T follicular helper cell (primary cell): Measurements from ENCODE around the gene ACSF3.
"Not testable (repeated sequence)": the region's sequence is repeated elsewhere in the genome, so short reads cannot be mapped to it uniquely, and the experiment has no call there.

Experiments
- DNase-seq: peaks from one replicate; pipeline ENCODE4 v3.0.0-alpha.2; 2020; ENCODE audit warnings: low read depth

Gene ACSF3

GRCh38 chr16:89073346-89074071, 20.1 kb upstream of the ACSF3 start:
- no peak for DNase-seq

- DNase-seq = not testable (repeated sequence)
Measured at GRCh38 chr16:89074072-89074674, 19.5 kb upstream of the ACSF3 start.

GRCh38 chr16:89074803-89075688, 18.6 kb upstream of the ACSF3 start:
- DNase-seq = no peak

GRCh38 chr16:89076159-89076558, 17.5 kb upstream of the ACSF3 start:
- DNase-seq = no peak

GRCh38 chr16:89077076-89077475, 16.6 kb upstream of the ACSF3 start:
- no peak for DNase-seq

GRCh38 chr16:89078172-89078571, 15.5 kb upstream of the ACSF3 start:
- DNase-seq = no peak

GRCh38 chr16:89079434-89079980, 14.1 kb upstream of the ACSF3 start:
- DNase-seq = no peak

GRCh38 chr16:89080196-89080853, 13.3 kb upstream of the ACSF3 start:
- DNase-seq = no peak

- no peak for DNase-seq
Measured at GRCh38 chr16:89081556-89081955, 12.1 kb upstream of the ACSF3 start.

- no peak for DNase-seq
Measured at GRCh38 chr16:89084411-89084810, 9.2 kb upstream of the ACSF3 start.

GRCh38 chr16:89084814-89085612, 8.6 kb upstream of the ACSF3 start:
- no peak for DNase-seq

- DNase-seq = no peak
Measured at GRCh38 chr16:89085755-89086154, 7.9 kb upstream of the ACSF3 start.

GRCh38 chr16:89087922-89088497, 5.6 kb upstream of the ACSF3 start:
- no peak for DNase-seq

- DNase-seq = no peak
Measured at GRCh38 chr16:89089120-89089519, 4.5 kb upstream of the ACSF3 start.

GRCh38 chr16:89090182-89090630, 3.4 kb upstream of the ACSF3 start:
- DNase-seq = no peak

- DNase-seq = no peak
Measured at GRCh38 chr16:89090669-89091426, 2.8 kb upstream of the ACSF3 start.

- no peak for DNase-seq
Measured at GRCh38 chr16:89092013-89092412, 1.6 kb upstream of the ACSF3 start.

- DNase-seq = not testable (repeated sequence)
Measured at GRCh38 chr16:89093252-89093601, 425 bp upstream of the ACSF3 start.

GRCh38 chr16:89094252-89094879, 714 bp downstream of the ACSF3 start:
- no peak for DNase-seq

- DNase-seq = no peak
Measured at GRCh38 chr16:89094880-89095258, 1.2 kb downstream of the ACSF3 start.
